GM12878 (cell line): Measurements from ENCODE around the gene PALMD. TPM values are rescaled to one million over a fixed set of nuclear protein-coding genes. Genes with fewer than 3 reads are reported as not detected.

Experiments
- ASH2L ChIP-seq: fragments of 300-600, 200-600 bp; sonication (generic); IDR thresholded peaks from 2 replicates; pipeline ENCODE4 v1.6.1; 2017; ENCODE audit warnings: low read depth, mild to moderate bottlenecking, borderline replicate concordance
- BCL11A ChIP-seq: IDR thresholded peaks from 2 replicates; pipeline ENCODE4 v1.6.1; 2011; ENCODE audit warnings: low read depth, low read length
- HDGF ChIP-seq: fragments of 450-650 bp; IDR thresholded peaks from 2 replicates; pipeline ENCODE4 v1.6.1; 2016; ENCODE audit warnings: antibody characterized with exemption
- IRF4 ChIP-seq: IDR thresholded peaks from 2 replicates; pipeline ENCODE4 v1.6.1; 2011; ENCODE audit warnings: low read depth, low read length
- MYB ChIP-seq: fragments of 150-350 bp; IDR thresholded peaks from 2 replicates; pipeline ENCODE4 v1.6.1; 2014; ENCODE audit warnings: mild to moderate bottlenecking, low read depth, low read length, borderline replicate concordance
- MYC ChIP-seq: IDR thresholded peaks from 2 replicates; pipeline ENCODE4 v1.6.1; 2011; ENCODE audit warnings: mild to moderate bottlenecking, low read length, moderate library complexity, inconsistent platforms; ENCODE audit not compliant: insufficient read depth, insufficient replicate concordance, insufficient read length, severe bottlenecking
- NR2F1 ChIP-seq: fragments of 450-650 bp; conservative IDR thresholded peaks from 2 replicates; pipeline ENCODE4 v1.6.1; 2017; ENCODE audit warnings: mild to moderate bottlenecking
- PAX5 ChIP-seq: IDR thresholded peaks from 2 replicates; pipeline ENCODE4 v1.6.1; 2011; ENCODE audit warnings: low read depth, low read length, borderline replicate concordance
- RBBP5 ChIP-seq: fragments of 200-600 bp; sonication (generic); conservative IDR thresholded peaks from 2 replicates; pipeline ENCODE4 v1.6.1; 2016
- TBL1XR1 ChIP-seq: IDR thresholded peaks from 2 replicates; pipeline ENCODE4 v1.6.1; 2012; ENCODE audit warnings: low read depth, low read length, improper control_type of control experiment
- polyA plus RNA-seq, 11 experiments: library from polyadenylated mRNA; depleted of rRNA in 4 of 11; unstranded in 6 of 11; stranded (reverse) in 5 of 11; fragments of >200 nt; fragmentation: Nextera tagmentation in 4 of 11; fragmentation: Illumina TruSeq in 1 of 11; extraction: Ambion mirVana in 4 of 11; extraction: Trizol in 1 of 11; gene quantifications; 1 replicate in 1 of 11; 2 replicates in 10 of 11; pipeline versions ENCODE4 v1.2.1 to v1.2.3, GENCODE V29; 2011 to 2016; ENCODE audit warnings: inconsistent platforms in 2 of 11, missing spikeins in 2 of 11, low read depth in 1 of 11
- total RNA-seq, 4 experiments: library from RNA; depleted of rRNA in 3 of 4; stranded (reverse); fragments of >200 nt in 3 of 4; fragmentation: Illumina TruSeq in 1 of 4; extraction: Trizol in 1 of 4; gene quantifications; 2 replicates each; pipeline versions ENCODE4 v1.2.1 to v1.2.3, GENCODE V29; 2013 to 2021
- TF ChIP-seq, protein P1 (sequence below): fragments of 450-650 bp; formaldehyde crosslinking; IDR thresholded peaks from 2 replicates; pipeline ENCODE4 v1.5.0; 2022; ENCODE audit warnings: mild to moderate bottlenecking, missing genetic modification characterization
- TF ChIP-seq, protein P2 (sequence below), 3 experiments: IDR thresholded peaks in 2 of 3; conservative IDR thresholded peaks in 1 of 3; 2 replicates each; pipeline ENCODE4 v1.5.1; 2011; ENCODE audit warnings: low read depth in 3 of 3, low read length in 3 of 3, mild to moderate bottlenecking in 3 of 3, control low read depth in 2 of 3, moderate library complexity in 2 of 3, inconsistent platforms in 1 of 3, mixed read lengths in 1 of 3; ENCODE audit not compliant: control insufficient read depth in 2 of 3, insufficient read depth in 1 of 3; ENCODE audit errors: extremely low read depth in 1 of 3
- TF ChIP-seq, protein P3 (sequence below): fragments of 450-650 bp; IDR thresholded peaks from 2 replicates; pipeline ENCODE4 v1.6.1; 2018; ENCODE audit warnings: borderline replicate concordance, mild to moderate bottlenecking; ENCODE audit not compliant: partially characterized antibody

Gene PALMD
- total and polyA plus RNA-seq, 10 of the 15 experiments (the other 5 are each of a cell fraction or from before 2014, with no cell fraction given), result under 0.01 to 0.09 (median 0.04) TPM; not detected in 4

DNA sequence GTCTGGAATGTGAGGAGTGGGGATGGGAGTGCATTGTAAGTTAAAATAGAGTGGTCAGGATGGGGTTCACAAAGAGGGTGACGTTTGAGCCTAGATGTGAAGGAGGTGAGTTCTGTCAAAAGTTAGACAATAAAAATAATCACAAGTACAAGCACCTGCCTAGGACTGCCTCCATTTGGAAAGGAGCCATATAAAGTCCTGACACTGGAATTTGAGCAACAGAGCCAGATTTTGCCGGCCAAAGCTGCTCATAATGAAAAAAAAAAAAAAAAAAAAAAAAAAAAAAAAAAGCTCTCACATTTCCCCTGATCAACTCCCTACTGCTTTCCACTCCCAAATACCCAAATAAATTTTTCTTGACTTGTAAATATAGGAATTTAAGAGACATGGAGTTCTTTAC, 4.1 kb downstream of the PALMD start (continued):
- TF ChIP-seq, protein P1, sequence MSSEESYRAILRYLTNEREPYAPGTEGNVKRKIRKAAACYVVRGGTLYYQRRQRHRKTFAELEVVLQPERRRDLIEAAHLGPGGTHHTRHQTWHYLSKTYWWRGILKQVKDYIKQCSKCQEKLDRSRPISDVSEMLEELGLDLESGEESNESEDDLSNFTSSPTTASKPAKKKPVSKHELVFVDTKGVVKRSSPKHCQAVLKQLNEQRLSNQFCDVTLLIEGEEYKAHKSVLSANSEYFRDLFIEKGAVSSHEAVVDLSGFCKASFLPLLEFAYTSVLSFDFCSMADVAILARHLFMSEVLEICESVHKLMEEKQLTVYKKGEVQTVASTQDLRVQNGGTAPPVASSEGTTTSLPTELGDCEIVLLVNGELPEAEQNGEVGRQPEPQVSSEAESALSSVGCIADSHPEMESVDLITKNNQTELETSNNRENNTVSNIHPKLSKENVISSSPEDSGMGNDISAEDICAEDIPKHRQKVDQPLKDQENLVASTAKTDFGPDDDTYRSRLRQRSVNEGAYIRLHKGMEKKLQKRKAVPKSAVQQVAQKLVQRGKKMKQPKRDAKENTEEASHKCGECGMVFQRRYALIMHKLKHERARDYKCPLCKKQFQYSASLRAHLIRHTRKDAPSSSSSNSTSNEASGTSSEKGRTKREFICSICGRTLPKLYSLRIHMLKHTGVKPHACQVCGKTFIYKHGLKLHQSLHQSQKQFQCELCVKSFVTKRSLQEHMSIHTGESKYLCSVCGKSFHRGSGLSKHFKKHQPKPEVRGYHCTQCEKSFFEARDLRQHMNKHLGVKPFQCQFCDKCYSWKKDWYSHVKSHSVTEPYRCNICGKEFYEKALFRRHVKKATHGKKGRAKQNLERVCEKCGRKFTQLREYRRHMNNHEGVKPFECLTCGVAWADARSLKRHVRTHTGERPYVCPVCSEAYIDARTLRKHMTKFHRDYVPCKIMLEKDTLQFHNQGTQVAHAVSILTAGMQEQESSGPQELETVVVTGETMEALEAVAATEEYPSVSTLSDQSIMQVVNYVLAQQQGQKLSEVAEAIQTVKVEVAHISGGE (CRISPR knock-in tag), result no peak
- TF ChIP-seq NR2F1, result no peak
- TF ChIP-seq MYC, result no peak
- no peak for TF ChIP-seq HDGF
- no peak for TF ChIP-seq IRF4
- TF ChIP-seq TBL1XR1, result no peak
- TF ChIP-seq BCL11A, result no peak
- no peak for TF ChIP-seq MYB
- no peak for TF ChIP-seq RBBP5
- TF ChIP-seq, protein P2, sequence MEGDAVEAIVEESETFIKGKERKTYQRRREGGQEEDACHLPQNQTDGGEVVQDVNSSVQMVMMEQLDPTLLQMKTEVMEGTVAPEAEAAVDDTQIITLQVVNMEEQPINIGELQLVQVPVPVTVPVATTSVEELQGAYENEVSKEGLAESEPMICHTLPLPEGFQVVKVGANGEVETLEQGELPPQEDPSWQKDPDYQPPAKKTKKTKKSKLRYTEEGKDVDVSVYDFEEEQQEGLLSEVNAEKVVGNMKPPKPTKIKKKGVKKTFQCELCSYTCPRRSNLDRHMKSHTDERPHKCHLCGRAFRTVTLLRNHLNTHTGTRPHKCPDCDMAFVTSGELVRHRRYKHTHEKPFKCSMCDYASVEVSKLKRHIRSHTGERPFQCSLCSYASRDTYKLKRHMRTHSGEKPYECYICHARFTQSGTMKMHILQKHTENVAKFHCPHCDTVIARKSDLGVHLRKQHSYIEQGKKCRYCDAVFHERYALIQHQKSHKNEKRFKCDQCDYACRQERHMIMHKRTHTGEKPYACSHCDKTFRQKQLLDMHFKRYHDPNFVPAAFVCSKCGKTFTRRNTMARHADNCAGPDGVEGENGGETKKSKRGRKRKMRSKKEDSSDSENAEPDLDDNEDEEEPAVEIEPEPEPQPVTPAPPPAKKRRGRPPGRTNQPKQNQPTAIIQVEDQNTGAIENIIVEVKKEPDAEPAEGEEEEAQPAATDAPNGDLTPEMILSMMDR (IDR thresholded peaks at IDR 0.05 in 2 of 3, conservative IDR thresholded peaks at IDR 0.05 in 1 of 3; ENCODE audit: control insufficient read depth in 2 of 3, extremely low read depth in 1 of 3, insufficient read depth in 1 of 3, low read depth in 3 of 3, low read length in 3 of 3), result no peak
- TF ChIP-seq PAX5, result no peak
- TF ChIP-seq, protein P3, sequence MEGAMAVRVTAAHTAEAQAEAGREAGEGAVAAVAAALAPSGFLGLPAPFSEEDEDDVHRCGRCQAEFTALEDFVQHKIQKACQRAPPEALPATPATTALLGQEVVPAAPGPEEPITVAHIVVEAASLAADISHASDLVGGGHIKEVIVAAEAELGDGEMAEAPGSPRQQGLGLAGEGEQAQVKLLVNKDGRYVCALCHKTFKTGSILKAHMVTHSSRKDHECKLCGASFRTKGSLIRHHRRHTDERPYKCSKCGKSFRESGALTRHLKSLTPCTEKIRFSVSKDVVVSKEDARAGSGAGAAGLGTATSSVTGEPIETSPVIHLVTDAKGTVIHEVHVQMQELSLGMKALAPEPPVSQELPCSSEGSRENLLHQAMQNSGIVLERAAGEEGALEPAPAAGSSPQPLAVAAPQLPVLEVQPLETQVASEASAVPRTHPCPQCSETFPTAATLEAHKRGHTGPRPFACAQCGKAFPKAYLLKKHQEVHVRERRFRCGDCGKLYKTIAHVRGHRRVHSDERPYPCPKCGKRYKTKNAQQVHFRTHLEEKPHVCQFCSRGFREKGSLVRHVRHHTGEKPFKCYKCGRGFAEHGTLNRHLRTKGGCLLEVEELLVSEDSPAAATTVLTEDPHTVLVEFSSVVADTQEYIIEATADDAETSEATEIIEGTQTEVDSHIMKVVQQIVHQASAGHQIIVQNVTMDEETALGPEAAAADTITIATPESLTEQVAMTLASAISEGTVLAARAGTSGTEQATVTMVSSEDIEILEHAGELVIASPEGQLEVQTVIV, result no peak
- TF ChIP-seq ASH2L, result no peak
